HL-60 (cell line): Measurements from ENCODE around the gene MAPK1.
"Not testable (repeated sequence)": the region's sequence is repeated elsewhere in the genome, so short reads cannot be mapped to it uniquely, and the experiment has no call there.

ENCODE experiments used
- GABPA ChIP-seq: IDR thresholded peaks from 2 replicates; pipeline ENCODE4 v1.6.1; 2012; ENCODE audit warnings: low read depth
- POLR2AphosphoS5 ChIP-seq: IDR thresholded peaks from 2 replicates; pipeline ENCODE4 v1.6.1; 2012; ENCODE audit warnings: low read depth
- SPI1 ChIP-seq: IDR thresholded peaks from 2 replicates; pipeline ENCODE4 v1.6.1; 2012; ENCODE audit warnings: low read depth, mild to moderate bottlenecking, borderline replicate concordance
- TF ChIP-seq, protein P1 (sequence below): IDR thresholded peaks from one replicate; pipeline ENCODE4 v1.5.1; 2011; ENCODE audit warnings: low read length, control low read depth, inconsistent platforms; ENCODE audit not compliant: insufficient read depth
- TF ChIP-seq, protein P2 (sequence below): IDR thresholded peaks from 2 replicates; pipeline ENCODE4 v1.6.1; 2012; ENCODE audit warnings: low read depth; ENCODE audit not compliant: insufficient replicate concordance

DNA sequence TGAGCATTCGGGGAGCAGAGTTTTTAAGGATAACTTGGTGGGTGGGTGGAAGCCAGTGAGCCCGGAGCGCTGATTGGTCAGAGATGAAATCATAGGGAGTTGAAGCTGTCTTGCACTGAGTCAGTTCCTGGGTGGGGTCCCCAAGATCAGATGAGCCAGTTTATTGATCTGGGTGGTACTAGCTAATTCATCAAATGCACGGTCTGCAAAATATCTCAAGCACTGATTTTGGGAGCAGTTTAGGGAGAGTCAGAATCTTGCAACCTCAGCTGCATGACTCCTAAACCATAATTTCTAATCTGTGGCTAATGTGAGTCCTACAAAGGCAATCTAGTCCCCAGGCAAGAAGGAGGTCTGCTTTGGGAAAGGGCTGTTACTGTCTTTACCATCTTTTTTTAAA, 42.9 kb upstream of the MAPK1 start:
- TF ChIP-seq, protein P1, sequence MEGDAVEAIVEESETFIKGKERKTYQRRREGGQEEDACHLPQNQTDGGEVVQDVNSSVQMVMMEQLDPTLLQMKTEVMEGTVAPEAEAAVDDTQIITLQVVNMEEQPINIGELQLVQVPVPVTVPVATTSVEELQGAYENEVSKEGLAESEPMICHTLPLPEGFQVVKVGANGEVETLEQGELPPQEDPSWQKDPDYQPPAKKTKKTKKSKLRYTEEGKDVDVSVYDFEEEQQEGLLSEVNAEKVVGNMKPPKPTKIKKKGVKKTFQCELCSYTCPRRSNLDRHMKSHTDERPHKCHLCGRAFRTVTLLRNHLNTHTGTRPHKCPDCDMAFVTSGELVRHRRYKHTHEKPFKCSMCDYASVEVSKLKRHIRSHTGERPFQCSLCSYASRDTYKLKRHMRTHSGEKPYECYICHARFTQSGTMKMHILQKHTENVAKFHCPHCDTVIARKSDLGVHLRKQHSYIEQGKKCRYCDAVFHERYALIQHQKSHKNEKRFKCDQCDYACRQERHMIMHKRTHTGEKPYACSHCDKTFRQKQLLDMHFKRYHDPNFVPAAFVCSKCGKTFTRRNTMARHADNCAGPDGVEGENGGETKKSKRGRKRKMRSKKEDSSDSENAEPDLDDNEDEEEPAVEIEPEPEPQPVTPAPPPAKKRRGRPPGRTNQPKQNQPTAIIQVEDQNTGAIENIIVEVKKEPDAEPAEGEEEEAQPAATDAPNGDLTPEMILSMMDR = not testable (repeated sequence)
- TF ChIP-seq SPI1, POLR2AphosphoS5, GABPA: not testable (repeated sequence)
- TF ChIP-seq, protein P2, sequence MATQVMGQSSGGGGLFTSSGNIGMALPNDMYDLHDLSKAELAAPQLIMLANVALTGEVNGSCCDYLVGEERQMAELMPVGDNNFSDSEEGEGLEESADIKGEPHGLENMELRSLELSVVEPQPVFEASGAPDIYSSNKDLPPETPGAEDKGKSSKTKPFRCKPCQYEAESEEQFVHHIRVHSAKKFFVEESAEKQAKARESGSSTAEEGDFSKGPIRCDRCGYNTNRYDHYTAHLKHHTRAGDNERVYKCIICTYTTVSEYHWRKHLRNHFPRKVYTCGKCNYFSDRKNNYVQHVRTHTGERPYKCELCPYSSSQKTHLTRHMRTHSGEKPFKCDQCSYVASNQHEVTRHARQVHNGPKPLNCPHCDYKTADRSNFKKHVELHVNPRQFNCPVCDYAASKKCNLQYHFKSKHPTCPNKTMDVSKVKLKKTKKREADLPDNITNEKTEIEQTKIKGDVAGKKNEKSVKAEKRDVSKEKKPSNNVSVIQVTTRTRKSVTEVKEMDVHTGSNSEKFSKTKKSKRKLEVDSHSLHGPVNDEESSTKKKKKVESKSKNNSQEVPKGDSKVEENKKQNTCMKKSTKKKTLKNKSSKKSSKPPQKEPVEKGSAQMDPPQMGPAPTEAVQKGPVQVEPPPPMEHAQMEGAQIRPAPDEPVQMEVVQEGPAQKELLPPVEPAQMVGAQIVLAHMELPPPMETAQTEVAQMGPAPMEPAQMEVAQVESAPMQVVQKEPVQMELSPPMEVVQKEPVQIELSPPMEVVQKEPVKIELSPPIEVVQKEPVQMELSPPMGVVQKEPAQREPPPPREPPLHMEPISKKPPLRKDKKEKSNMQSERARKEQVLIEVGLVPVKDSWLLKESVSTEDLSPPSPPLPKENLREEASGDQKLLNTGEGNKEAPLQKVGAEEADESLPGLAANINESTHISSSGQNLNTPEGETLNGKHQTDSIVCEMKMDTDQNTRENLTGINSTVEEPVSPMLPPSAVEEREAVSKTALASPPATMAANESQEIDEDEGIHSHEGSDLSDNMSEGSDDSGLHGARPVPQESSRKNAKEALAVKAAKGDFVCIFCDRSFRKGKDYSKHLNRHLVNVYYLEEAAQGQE = not testable (repeated sequence)
